ENCODE results near the gene NCAPG2. TPM values are rescaled to one million over a fixed set of nuclear protein-coding genes. Genes with fewer than 3 reads are reported as not detected.

Gene NCAPG2
- polyA plus RNA-seq, 1 of the 3 experiments (the other 2 are of a cell fraction): 25.0 TPM

DNA sequence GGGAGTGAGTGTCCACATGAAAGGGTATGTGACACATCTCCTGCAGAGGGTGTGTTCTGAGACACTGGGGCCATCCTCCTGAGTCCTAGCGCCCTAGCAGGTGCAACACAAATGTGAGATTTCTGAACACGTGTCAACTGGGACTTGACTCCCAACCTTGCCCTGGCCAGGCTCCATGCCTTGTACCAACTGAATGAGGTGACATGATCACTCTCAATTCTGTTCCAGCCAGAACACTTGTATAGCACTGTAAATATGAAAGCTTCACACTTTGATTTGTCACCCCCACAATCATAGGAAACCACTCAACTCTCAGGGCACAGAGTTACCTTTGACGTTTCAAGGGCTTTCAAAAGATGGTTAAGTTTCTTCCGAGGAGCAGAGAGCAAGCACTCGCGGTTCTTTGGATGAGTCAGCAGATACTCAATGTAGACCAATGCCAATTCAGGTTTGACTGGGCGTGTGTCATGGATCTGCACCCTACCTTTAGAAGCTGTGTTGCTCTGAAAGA is 48.6 kb downstream of the NCAPG2 start:
- Histone ChIP-seq H3K4me2 (no peak overlapping the region), H3K27ac (ENCODE audit: low read depth in 2 of 2, low read length in 1 of 2) (no peak overlapping the region; a peak in 1 of 4 replicates), H3K36me3 (replicated peaks in 1 of 2; ENCODE audit: control insufficient read depth in 1 of 2, insufficient read depth in 2 of 2, low read length in 1 of 2) (peaks cover 40 to 46% of the 10 kb centered on the region in 2 experiments), H3K27me3 (ENCODE audit: insufficient read depth) (no peaks in the 10 kb centered on the region), H3K4me3 (ENCODE audit: low read depth in 2 of 2, low read length in 1 of 2) (no peak overlapping the region), H2AFZ (ENCODE audit: low read depth) (no peak overlapping the region), H3F3A (replicated peaks; ENCODE audit: insufficient read depth) (peaks cover 17% of the 10 kb centered on the region), H3K9ac (no peak overlapping the region), H4K20me1 (ENCODE audit: insufficient read depth) (no peaks in the 10 kb centered on the region), H3K9me3 (no peaks in the 10 kb centered on the region), H3K4me1 (ENCODE audit: control insufficient read depth in 1 of 2, insufficient read depth in 2 of 2, low read depth in 1 of 2, low read length in 1 of 2) (peaks cover 2 to 3% of the 10 kb centered on the region in 2 experiments; a peak in 2 of 4 replicates), H3K9me2 (no peaks in the 10 kb centered on the region), H3K79me2 (ENCODE audit: insufficient read depth) (no peaks in the 10 kb centered on the region)
- CTCF ChIA-PET: interaction anchor here (0.9 to 2.2 kb wide), 2 partner anchors 8 to 40 kb away, joined by 3 to 7 read pairs; no protein-coding TSS in a partner anchor
- POLR2A ChIA-PET: no interaction called here
- TF ChIP-seq, protein P1, sequence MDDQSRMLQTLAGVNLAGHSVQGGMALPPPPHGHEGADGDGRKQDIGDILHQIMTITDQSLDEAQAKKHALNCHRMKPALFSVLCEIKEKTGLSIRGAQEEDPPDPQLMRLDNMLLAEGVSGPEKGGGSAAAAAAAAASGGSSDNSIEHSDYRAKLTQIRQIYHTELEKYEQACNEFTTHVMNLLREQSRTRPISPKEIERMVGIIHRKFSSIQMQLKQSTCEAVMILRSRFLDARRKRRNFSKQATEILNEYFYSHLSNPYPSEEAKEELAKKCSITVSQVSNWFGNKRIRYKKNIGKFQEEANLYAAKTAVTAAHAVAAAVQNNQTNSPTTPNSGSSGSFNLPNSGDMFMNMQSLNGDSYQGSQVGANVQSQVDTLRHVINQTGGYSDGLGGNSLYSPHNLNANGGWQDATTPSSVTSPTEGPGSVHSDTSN (IDR thresholded peaks at IDR 0.05): no peak
- no peak for TF ChIP-seq TEAD4 (IDR thresholded peaks at IDR 0.05; ENCODE audit: borderline replicate concordance, insufficient read depth)
- TF ChIP-seq, protein P2, sequence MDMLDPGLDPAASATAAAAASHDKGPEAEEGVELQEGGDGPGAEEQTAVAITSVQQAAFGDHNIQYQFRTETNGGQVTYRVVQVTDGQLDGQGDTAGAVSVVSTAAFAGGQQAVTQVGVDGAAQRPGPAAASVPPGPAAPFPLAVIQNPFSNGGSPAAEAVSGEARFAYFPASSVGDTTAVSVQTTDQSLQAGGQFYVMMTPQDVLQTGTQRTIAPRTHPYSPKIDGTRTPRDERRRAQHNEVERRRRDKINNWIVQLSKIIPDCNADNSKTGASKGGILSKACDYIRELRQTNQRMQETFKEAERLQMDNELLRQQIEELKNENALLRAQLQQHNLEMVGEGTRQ (IDR thresholded peaks at IDR 0.05; ENCODE audit: borderline replicate concordance, low read depth, low read length): no peak
- TF ChIP-seq TAF1 (IDR thresholded peaks at IDR 0.05; ENCODE audit: borderline replicate concordance, low read depth, low read length): no peak
- TF ChIP-seq FOXM1 (IDR thresholded peaks at IDR 0.05; ENCODE audit: low read depth): no peak
- TF ChIP-seq JUND (IDR thresholded peaks at IDR 0.05): no peak
- TF ChIP-seq, protein P3, sequence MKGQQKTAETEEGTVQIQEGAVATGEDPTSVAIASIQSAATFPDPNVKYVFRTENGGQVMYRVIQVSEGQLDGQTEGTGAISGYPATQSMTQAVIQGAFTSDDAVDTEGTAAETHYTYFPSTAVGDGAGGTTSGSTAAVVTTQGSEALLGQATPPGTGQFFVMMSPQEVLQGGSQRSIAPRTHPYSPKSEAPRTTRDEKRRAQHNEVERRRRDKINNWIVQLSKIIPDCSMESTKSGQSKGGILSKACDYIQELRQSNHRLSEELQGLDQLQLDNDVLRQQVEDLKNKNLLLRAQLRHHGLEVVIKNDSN (IDR thresholded peaks at IDR 0.05; ENCODE audit: borderline replicate concordance, low read depth): no peak
- TF ChIP-seq EZH2phosphoT487 (IDR thresholded peaks at IDR 0.05; ENCODE audit: borderline replicate concordance, low read depth): no peak
- TF ChIP-seq SIN3A (IDR thresholded peaks at IDR 0.05; ENCODE audit: borderline replicate concordance, low read depth, low read length): no peak
- TF ChIP-seq SMC3 (IDR thresholded peaks at IDR 0.05; ENCODE audit: low read depth, low read length): no peak
- no peak for TF ChIP-seq RXRA (IDR thresholded peaks at IDR 0.05; ENCODE audit: borderline replicate concordance, low read depth)
- no peak for TF ChIP-seq GATA2 (CRISPR knock-in tag; IDR thresholded peaks at IDR 0.05)
- no peak for TF ChIP-seq YY1 (IDR thresholded peaks at IDR 0.05; ENCODE audit: low read depth)
- TF ChIP-seq, protein P4, sequence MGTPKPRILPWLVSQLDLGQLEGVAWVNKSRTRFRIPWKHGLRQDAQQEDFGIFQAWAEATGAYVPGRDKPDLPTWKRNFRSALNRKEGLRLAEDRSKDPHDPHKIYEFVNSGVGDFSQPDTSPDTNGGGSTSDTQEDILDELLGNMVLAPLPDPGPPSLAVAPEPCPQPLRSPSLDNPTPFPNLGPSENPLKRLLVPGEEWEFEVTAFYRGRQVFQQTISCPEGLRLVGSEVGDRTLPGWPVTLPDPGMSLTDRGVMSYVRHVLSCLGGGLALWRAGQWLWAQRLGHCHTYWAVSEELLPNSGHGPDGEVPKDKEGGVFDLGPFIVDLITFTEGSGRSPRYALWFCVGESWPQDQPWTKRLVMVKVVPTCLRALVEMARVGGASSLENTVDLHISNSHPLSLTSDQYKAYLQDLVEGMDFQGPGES (IDR thresholded peaks at IDR 0.05; ENCODE audit: low read depth, low read length): no peak
- TF ChIP-seq, protein P5, sequence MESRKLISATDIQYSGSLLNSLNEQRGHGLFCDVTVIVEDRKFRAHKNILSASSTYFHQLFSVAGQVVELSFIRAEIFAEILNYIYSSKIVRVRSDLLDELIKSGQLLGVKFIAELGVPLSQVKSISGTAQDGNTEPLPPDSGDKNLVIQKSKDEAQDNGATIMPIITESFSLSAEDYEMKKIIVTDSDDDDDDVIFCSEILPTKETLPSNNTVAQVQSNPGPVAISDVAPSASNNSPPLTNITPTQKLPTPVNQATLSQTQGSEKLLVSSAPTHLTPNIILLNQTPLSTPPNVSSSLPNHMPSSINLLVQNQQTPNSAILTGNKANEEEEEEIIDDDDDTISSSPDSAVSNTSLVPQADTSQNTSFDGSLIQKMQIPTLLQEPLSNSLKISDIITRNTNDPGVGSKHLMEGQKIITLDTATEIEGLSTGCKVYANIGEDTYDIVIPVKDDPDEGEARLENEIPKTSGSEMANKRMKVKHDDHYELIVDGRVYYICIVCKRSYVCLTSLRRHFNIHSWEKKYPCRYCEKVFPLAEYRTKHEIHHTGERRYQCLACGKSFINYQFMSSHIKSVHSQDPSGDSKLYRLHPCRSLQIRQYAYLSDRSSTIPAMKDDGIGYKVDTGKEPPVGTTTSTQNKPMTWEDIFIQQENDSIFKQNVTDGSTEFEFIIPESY (IDR thresholded peaks at IDR 0.05; ENCODE audit: borderline replicate concordance, low read depth): no peak
- no peak for TF ChIP-seq MEF2A (IDR thresholded peaks at IDR 0.05; ENCODE audit: borderline replicate concordance, low read depth)
- DNase-seq: no peak
- 93% methylated on average over 7 of the region's 7 CpGs for WGBS (ENCODE audit: low lambda C conversion rate)

Measured in SK-N-SH (cell line).